ENCODE measurements around the gene SRRM1.
A peak's percentile ranks its signal among the peaks of the same experiment; 100 is the strongest.
"Not testable (repeated sequence)": the region's sequence is repeated elsewhere in the genome, so short reads cannot be mapped to it uniquely, and the experiment has no call there.

The SRRM1 gene

GRCh38 chr1:24648919-24649318, 5.8 kb downstream of the SRRM1 start:
- DNase-seq, result no peak

GRCh38 chr1:24652382-24652781, 9.3 kb downstream of the SRRM1 start:
- DNase-seq, result no peak

- no peak for DNase-seq
These were observed 10.9 kb downstream of the SRRM1 start for GRCh38 chr1:24654010-24654409.

- no peak for DNase-seq
These were observed 12.9 kb downstream of the SRRM1 start for GRCh38 chr1:24656046-24656445.

- no peak for DNase-seq
These were observed 14.7 kb downstream of the SRRM1 start for GRCh38 chr1:24657781-24658180.

- DNase-seq, result no peak
These were observed 16.2 kb downstream of the SRRM1 start for GRCh38 chr1:24659166-24659904.

GRCh38 chr1:24659993-24660665, 17.0 kb downstream of the SRRM1 start:
- no peak for DNase-seq

GRCh38 chr1:24664507-24665033, 21.5 kb downstream of the SRRM1 start:
- no peak for DNase-seq

- DNase-seq, result no peak
These were observed 23.7 kb downstream of the SRRM1 start for GRCh38 chr1:24666794-24667193.

- not testable (repeated sequence) for DNase-seq
These were observed 28.3 kb downstream of the SRRM1 start for GRCh38 chr1:24671372-24671771.

GRCh38 chr1:24672686-24673085, 29.6 kb downstream of the SRRM1 start:
- DNase-seq, result not testable (repeated sequence)

- DNase-seq, result no peak
These were observed 30.2 kb downstream of the SRRM1 start for GRCh38 chr1:24673341-24673740.

GRCh38 chr1:24678421-24678820, 35.3 kb downstream of the SRRM1 start:
- not testable (repeated sequence) for DNase-seq

- no peak for DNase-seq
These were observed 36.6 kb downstream of the SRRM1 start for GRCh38 chr1:24679725-24680124.

- DNase-seq, result no peak
These were observed 40.6 kb downstream of the SRRM1 start for GRCh38 chr1:24683713-24684162.

GRCh38 chr1:24688033-24688432, 44.9 kb downstream of the SRRM1 start:
- DNase-seq, result no peak

GRCh38 chr1:24688621-24689195, 45.6 kb downstream of the SRRM1 start:
- DNase-seq, result peak; percentile 87

- DNase-seq, result no peak
These were observed 47.9 kb downstream of the SRRM1 start for GRCh38 chr1:24691051-24691450.

- DNase-seq, result no peak
These were observed 49.4 kb downstream of the SRRM1 start for GRCh38 chr1:24692351-24692980.

- no peak for DNase-seq
These were observed 50.8 kb downstream of the SRRM1 start for GRCh38 chr1:24693827-24694379.

GRCh38 chr1:24694380-24694843, 51.3 kb downstream of the SRRM1 start:
- DNase-seq, result no peak

GRCh38 chr1:24695202-24695974, 52.3 kb downstream of the SRRM1 start:
- DNase-seq, result no peak
